OCI-LY7 (cell line): ENCODE measurements around the gene METTL26. TPM values are rescaled to one million over a fixed set of nuclear protein-coding genes. Genes with fewer than 3 reads are reported as not detected.

Source experiments
- BruUV-seq: library from RNA; stranded (reverse); fragments of 400-500 nt; replicated peaks from 2 replicates; lab custom pipeline; 2021; lab: Mats Ljungman, UMichigan
- CTCF ChIA-PET: fragments of 300-600 bp; sonication (Branson Sonifier 250); formaldehyde crosslinking; loops from one replicate; lab custom pipeline; 2022; ENCODE audit warnings: antibody characterized with exemption; ENCODE audit not compliant: unreplicated experiment; lab: Charles Lee
- POLR2A ChIA-PET: fragments of 300-600 bp; sonication (Branson Sonifier 250); formaldehyde crosslinking; loops from one replicate; lab custom pipeline; 2022; ENCODE audit warnings: antibody characterized with exemption; lab: Charles Lee
- DNase-seq: peaks from one replicate; pipeline ENCODE4 v3.0.0-alpha.2; 2015; ENCODE audit warnings: low spot score
- H2AFZ ChIP-seq: fragments of 200-600 bp; sonication (generic), shearing (Covaris generic); 2 replicates; pipeline ENCODE4 v1.6.1; 2014; ENCODE audit warnings: mild to moderate bottlenecking, antibody characterized with exemption, low read length, moderate library complexity
- H3K27ac ChIP-seq: fragments of 200-600 bp; sonication (generic); 2 replicates; pipeline ENCODE4 v1.5.1; 2014; ENCODE audit warnings: mixed run types, low read depth, mild to moderate bottlenecking, moderate library complexity, low read length, inconsistent platforms; ENCODE audit not compliant: poor library complexity, severe bottlenecking
- H3K36me3 ChIP-seq: fragments of 200-600 bp; sonication (generic); 2 replicates; pipeline ENCODE4 v1.6.1; 2014; ENCODE audit warnings: mild to moderate bottlenecking, antibody characterized with exemption, low read length, moderate library complexity, mixed read lengths; ENCODE audit not compliant: insufficient read depth
- H3K4me1 ChIP-seq: fragments of 200-600 bp; sonication (generic); 2 replicates; pipeline ENCODE4 v1.5.1; 2014; ENCODE audit warnings: mild to moderate bottlenecking, low read length; ENCODE audit not compliant: insufficient read depth, poor library complexity, severe bottlenecking
- H3K4me2 ChIP-seq: fragments of 200-600 bp; sonication (generic); 2 replicates; pipeline ENCODE4 v1.6.1; 2014; ENCODE audit warnings: mild to moderate bottlenecking, low read length
- H3K4me3 ChIP-seq: fragments of 200-600 bp; sonication (generic); 2 replicates; pipeline ENCODE4 v1.5.1; 2014; ENCODE audit warnings: mild to moderate bottlenecking, low read depth, low read length; ENCODE audit not compliant: poor library complexity, severe bottlenecking
- H3K79me2 ChIP-seq: fragments of 200-600 bp; sonication (generic); 2 replicates; pipeline ENCODE4 v1.6.1; 2016; ENCODE audit warnings: low read depth, mild to moderate bottlenecking, low read length, moderate library complexity, mixed read lengths; ENCODE audit not compliant: insufficient read depth
- H3K9me2 ChIP-seq: fragments of 200-600 bp; sonication (generic); 2 replicates; pipeline ENCODE4 v1.6.1; 2016; ENCODE audit warnings: mild to moderate bottlenecking, low read length, mixed read lengths; ENCODE audit not compliant: insufficient read depth
- H3K9me3 ChIP-seq: fragments of 200-600 bp; sonication (generic); 2 replicates; pipeline ENCODE4 v1.6.1; 2014; ENCODE audit warnings: mild to moderate bottlenecking, mixed run types, low read length, mixed read lengths
- H4K20me1 ChIP-seq: fragments of 200-600 bp; sonication (generic); 2 replicates; pipeline ENCODE4 v1.6.1; 2014; ENCODE audit warnings: mild to moderate bottlenecking, antibody characterized with exemption, low read length, moderate library complexity, mixed read lengths; ENCODE audit not compliant: insufficient read depth
- EZH2phosphoT487 ChIP-seq: fragments of 200-600 bp; sonication (generic); IDR thresholded peaks from 2 replicates; pipeline ENCODE4 v1.6.1; 2018; ENCODE audit warnings: low read depth, borderline replicate concordance, mild to moderate bottlenecking, mixed run types, antibody characterized with exemption, low read length, moderate library complexity, mixed read lengths
- intact Hi-C: fragments of 100-400 bp; cut with micrococcal nuclease; formaldehyde crosslinking; loops from one replicate; pipeline ENCODE4 v1.10.0; 2022; ENCODE audit not compliant: unreplicated experiment
- total RNA-seq, 2 experiments: library from RNA; depleted of rRNA in 1 of 2; stranded (reverse); fragments of >200 nt in 1 of 2; shearing (Covaris generic) in 1 of 2; gene quantifications; 2 replicates each; pipeline ENCODE4 v1.2.3, GENCODE V29; 2014 to 2022
- TF ChIP-seq, protein P1 (sequence below): fragments of 200-600 bp; sonication (generic); conservative IDR thresholded peaks from 2 replicates; pipeline ENCODE4 v1.5.1; 2014; ENCODE audit warnings: mild to moderate bottlenecking, antibody characterized with exemption, low read length, moderate library complexity, mixed read lengths

The METTL26 gene
- total RNA-seq, 2 experiments from 2014 or later: 99.0 to 152 TPM

DNA sequence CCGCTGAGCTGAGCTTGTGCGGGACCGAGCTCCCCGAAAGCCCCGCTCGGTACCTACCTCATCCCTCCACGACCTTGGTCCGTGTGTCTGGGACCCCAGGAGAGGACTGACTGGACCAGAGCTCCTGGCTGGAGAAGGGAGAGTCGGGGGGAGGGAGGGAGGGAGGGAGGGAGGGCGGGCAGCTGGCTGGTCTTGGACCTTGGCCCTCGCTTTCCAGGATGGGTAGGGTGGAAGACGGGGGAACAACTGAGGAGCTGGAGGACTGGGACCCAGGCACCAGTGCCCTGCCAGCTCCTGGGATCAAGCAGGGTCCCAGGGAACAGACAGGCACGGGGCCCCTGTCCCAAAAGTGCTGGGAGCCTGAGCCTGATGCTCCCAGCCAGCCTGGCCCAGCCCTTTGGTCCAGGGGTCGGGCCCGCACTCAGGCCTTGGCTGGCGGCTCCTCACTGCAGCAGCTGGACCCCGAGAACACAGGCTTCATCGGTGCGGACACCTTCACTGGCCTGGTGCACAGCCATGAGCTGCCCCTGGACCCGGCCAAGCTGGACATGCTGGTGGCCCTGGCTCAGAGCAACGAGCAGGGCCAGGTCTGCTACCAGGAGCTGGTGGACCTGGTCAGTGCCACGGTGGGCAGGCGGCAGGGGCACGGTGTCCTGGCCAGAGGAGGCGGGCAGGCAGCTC, 39.9 kb upstream of the METTL26 start:
- H3K9me3 ChIP-seq: no peaks in the 10 kb centered on the region
- ChIA-PET CTCF (interaction anchor here (0.6 kb wide), 1 partner anchor 93 kb away, joined by 4 read pairs; no protein-coding TSS in a partner anchor), POLR2A (no interaction called here)
- H2AFZ ChIP-seq: no peak overlapping the region
- TF ChIP-seq, protein P1, sequence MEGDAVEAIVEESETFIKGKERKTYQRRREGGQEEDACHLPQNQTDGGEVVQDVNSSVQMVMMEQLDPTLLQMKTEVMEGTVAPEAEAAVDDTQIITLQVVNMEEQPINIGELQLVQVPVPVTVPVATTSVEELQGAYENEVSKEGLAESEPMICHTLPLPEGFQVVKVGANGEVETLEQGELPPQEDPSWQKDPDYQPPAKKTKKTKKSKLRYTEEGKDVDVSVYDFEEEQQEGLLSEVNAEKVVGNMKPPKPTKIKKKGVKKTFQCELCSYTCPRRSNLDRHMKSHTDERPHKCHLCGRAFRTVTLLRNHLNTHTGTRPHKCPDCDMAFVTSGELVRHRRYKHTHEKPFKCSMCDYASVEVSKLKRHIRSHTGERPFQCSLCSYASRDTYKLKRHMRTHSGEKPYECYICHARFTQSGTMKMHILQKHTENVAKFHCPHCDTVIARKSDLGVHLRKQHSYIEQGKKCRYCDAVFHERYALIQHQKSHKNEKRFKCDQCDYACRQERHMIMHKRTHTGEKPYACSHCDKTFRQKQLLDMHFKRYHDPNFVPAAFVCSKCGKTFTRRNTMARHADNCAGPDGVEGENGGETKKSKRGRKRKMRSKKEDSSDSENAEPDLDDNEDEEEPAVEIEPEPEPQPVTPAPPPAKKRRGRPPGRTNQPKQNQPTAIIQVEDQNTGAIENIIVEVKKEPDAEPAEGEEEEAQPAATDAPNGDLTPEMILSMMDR: no peak
- TF ChIP-seq EZH2phosphoT487: no peak
- H3K4me2 ChIP-seq: no peak overlapping the region
- peaks cover 32% of the 10 kb centered on the region for H3K36me3 ChIP-seq
- no peaks in the 10 kb centered on the region for H3K9me2 ChIP-seq
- H3K79me2 ChIP-seq: peaks cover 5% of the 10 kb centered on the region; the same call in 1 of the 2 replicates
- no peak overlapping the region for H3K27ac ChIP-seq
- no peak overlapping the region for H3K4me3 ChIP-seq
- H4K20me1 ChIP-seq: peaks cover 1% of the 10 kb centered on the region; the same call in 1 of the 2 replicates
- DNase-seq: no peak
- BruUV-seq: no TSS peak
- H3K4me1 ChIP-seq: peaks cover 14% of the 10 kb centered on the region
- intact Hi-C loops: no loop called here

DNA sequence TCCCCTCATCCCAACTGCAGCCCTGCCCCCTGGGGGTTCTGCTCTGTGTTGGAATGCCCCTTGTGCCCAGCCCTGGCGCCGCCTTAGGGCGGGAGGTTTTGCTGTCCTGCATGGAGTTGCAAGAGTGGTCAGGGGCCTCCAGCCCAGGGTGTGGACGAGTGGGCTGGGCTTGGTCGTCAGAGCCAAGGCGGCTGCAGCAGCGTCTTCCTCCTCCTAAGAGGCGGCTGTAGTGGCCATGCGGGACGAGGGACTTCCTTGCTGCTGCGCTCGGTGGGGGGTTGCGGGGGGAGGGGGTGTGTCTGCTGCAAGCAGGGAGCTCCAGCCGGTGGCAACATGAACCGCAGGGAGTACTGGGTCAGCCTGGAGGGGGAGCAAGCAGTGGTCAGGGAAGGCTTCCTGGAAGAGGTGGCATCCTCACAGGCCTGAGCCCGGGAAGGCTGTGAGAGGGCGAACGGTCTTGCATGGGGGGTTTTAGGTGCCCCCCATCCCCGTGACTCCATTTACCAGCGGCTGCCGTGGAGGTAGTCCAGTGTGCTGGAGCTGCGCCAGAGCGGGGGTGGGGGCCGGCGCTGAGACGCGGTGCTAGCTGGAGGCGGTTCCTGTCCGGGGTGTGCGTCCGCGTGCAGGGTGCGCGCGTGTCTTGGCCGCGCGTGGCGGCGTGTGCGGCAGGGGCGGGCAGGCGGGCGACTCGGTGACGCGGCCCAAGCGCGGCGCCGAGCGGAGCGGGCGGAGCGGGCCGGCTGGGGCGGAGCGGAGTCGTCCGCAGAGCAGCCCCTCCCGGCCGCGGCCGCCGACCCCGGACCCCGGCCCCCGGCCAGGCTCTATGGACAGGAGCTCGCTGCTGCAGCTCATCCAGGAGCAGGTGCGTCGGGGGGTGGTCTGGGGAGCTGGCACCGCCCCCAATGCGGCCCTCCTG, 39.1 kb upstream of the METTL26 start, which contains the start of gene RHBDL1:
Gene RHBDL1 (plus strand): TSS at position 704 of the 916 bp plus-strand sequence. CDS start 120 bp downstream, at position 824.
- no peak within 1 kb of the TSS for H3K27ac ChIP-seq
- no peak for DNase-seq
- H3K4me2 ChIP-seq: no peak within 1 kb of the TSS
- TF ChIP-seq EZH2phosphoT487: no peak
- TF ChIP-seq, protein P1: no peak
- H3K36me3 ChIP-seq: peaks cover 40% of the 10 kb centered on the region
- H3K9me2 ChIP-seq: no peaks in the 10 kb centered on the region
- no peaks in the 10 kb centered on the region for H3K79me2 ChIP-seq
- H3K4me1 ChIP-seq: peaks cover 13% of the 10 kb centered on the region
- H4K20me1 ChIP-seq: no peaks in the 10 kb centered on the region; the same call in 1 of the 2 replicates
- ChIA-PET CTCF (interaction anchor here (0.6 kb wide), 1 partner anchor 93 kb away, joined by 4 read pairs; no protein-coding TSS in a partner anchor), POLR2A (no interaction called here)
- intact Hi-C loops: no loop called here
- no peak within 1 kb of the TSS for H2AFZ ChIP-seq
- no TSS peak for BruUV-seq
- H3K9me3 ChIP-seq: no peaks in the 10 kb centered on the region
- no peak within 1 kb of the TSS for H3K4me3 ChIP-seq
